Measurements from ENCODE around the gene GNG2.

The GNG2 gene

GRCh38 chr14:51998348-51998747 lies 137.9 kb downstream of the GNG2 start:
- DNase-seq (ENCODE audit: low read depth) = no peak

- no peak for DNase-seq (ENCODE audit: low read depth)
These were observed 138.7 kb downstream of the GNG2 start for GRCh38 chr14:51999084-51999483.

GRCh38 chr14:52000019-52000582 lies 139.7 kb downstream of the GNG2 start:
- no peak for DNase-seq (ENCODE audit: low read depth)

GRCh38 chr14:52000696-52001095 lies 140.3 kb downstream of the GNG2 start:
- DNase-seq (ENCODE audit: low read depth) = no peak

GRCh38 chr14:52002542-52002941 lies 142.1 kb downstream of the GNG2 start:
- no peak for DNase-seq (ENCODE audit: low read depth)

DNA sequence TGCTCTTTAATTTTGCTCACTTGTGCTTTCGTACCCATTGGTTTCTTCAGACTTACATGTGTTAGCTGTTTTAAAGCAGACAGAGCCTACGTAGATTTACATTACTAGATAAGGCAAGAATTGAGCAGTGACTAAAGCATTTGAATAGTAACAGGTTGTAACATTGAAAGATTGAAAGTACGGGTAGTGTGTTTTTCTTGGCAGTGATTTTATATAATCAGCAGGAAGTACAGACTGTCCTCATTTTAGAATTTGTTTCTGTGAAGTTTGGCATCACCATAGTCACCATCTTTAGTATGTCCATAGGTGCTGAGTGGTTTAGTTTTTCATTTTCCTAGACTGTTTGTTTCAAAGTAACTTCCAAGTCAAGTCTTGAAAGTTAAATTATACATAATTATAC lies 142.9 kb downstream of the GNG2 start:
- no peak for DNase-seq (ENCODE audit: low read depth)

DNA sequence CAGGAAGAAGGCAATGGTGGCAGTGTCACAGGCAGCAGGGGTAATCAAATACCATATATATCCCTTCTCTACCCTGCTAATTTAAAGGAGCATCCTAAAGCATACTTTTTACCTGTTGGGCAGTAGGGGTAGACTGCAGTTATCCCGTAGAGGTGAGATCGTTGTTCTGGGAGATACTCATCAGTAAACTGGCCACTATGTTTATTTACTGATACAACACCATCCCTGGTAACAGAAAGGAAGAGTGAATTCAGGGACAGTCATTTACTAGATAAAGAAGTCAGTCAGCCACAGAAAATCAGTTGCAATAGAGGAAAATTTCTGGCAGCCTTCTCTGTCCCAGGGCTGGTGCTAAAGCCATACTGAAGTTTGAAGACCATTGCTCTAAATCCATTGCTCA lies 145.2 kb downstream of the GNG2 start:
- DNase-seq (ENCODE audit: low read depth) = no peak

DNA sequence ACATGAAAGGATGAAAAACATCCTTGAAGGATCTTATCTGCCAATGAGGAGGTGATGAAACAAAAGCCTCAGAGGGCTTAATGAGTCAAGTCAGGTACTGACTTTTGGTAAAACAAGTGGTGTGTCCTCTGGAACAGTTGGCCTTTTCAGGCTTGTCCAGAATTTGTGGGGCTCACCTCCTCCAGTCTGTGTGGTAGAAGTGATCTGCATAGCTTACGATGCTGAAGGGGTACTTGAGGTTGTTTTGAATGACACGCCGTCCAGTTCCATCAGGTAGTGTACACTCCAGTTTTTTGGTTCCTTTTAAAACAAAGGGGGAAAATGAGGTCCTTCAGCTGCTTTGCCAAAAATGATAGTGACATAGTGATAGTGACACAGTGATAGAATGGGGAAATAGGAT lies 145.9 kb downstream of the GNG2 start:
- no peak for DNase-seq (ENCODE audit: low read depth)

DNA sequence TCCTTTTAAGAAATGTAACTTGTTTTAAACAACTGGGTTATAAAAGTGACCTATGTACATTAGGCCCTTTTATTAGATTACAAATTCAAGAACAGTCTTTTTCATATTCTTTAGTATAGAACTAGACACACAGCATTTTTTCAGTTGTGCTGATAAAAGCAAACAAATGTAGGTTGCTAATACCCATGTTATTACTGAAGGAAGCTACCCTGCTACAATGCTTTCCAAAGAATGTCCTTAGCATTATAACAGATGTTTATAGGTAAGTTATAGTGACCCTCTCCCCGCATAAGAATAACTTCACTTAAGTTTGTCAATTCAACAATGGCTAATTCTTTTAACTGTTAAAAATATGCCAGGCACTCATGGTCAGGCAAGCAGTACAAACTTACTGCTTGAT lies 146.8 kb downstream of the GNG2 start:
- no peak for DNase-seq (ENCODE audit: low read depth)

- no peak for DNase-seq (ENCODE audit: low read depth)
These were observed 147.2 kb downstream of the GNG2 start for GRCh38 chr14:52007637-52008036.

GRCh38 chr14:52008136-52008535 lies 147.7 kb downstream of the GNG2 start:
- DNase-seq (ENCODE audit: low read depth) = no peak

DNA sequence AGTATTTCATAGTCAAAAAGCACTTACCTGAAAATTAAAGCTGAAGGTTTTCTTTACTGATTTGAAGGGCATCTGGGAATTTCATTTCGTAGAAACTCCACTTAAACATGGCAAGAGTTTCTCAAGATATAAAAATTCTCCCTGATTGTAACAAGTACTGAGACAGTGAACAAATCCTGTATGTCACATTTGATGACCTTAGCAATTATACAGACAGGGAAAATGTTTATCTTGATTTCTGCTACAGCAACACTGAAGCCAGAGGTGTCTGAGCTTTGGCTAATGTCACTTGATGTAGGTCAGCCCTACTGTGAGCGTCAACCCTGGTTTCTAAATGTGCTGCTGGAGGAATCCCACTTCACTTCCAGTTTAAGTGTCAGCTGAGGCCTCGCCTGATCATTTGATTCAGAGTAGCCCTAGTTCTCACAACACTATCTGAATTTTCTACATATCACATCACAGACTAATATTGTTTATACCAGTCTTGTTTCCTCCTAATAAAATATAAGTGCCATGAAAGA lies 149.8 kb downstream of the GNG2 start:
- DNase-seq (ENCODE audit: low read depth) = no peak

DNA sequence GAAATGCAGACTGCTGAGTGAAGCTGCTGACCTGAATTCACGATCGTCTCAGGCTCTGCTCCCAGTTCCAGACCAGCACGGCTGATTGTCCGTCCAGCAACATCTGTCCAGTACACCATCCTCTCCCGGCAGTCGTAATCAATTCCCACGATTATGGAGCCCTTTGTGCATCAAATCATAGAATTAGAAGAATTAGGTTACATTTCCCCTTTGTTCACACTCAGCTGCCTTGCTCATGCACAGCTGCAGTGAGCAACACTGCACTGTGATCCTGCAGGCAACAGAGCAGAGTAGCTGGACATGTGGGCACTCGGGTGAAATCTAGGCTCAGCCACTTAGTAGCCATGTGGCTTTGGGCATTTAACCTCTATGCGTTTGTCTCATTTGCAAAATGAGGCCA lies 151.1 kb downstream of the GNG2 start:
- DNase-seq (ENCODE audit: low read depth) = no peak

DNA sequence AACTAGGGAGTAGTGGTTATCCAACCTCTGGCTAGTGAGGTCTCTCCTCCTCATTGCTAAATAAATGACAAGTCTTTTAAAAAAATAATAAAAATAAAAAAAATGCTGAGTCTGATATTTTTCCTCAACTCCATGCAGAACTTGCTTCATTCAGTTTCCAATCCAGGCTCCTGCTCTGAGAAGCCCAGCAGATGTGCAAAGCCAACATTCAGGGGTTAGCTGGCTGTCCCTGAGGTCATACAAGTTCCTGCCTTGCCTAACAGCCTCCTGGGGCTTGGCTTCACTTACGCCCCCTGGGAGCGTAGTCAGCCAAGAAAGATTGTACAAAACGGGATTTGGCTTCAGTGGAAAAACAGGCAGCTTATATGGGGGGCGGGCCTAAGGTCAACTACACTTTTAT lies 152.2 kb downstream of the GNG2 start:
- DNase-seq (ENCODE audit: low read depth) = no peak

DNA sequence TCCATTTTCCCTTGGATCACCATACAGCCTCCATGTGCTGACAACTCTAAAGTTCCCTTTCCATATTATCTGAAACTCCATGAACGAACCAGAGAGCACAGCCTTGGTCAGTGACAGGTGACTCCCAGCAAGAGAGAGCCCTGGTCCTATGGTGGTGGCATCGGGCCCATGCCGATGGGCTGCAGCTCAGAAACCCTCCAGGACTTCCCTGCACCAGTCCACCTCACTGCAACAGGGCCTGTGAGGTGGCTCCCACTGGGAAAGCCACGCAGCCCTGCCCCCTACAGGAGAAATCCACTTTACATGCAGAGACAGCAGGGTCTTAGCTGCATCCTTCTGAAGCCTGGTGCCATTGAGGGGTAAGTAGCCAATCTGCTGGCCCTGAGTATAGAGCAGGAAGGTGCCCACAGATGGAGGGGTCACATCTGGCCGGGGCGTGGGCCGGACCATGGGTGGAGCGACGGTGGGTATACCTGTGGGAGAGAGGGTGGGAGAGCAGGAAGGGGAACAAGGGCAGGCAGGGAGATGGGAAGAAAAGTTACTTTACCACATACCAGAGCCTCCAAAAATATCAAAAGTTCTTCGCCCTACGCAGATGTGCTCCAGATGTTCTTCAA lies 153.7 kb downstream of the GNG2 start:
- no peak for DNase-seq (ENCODE audit: low read depth)

DNA sequence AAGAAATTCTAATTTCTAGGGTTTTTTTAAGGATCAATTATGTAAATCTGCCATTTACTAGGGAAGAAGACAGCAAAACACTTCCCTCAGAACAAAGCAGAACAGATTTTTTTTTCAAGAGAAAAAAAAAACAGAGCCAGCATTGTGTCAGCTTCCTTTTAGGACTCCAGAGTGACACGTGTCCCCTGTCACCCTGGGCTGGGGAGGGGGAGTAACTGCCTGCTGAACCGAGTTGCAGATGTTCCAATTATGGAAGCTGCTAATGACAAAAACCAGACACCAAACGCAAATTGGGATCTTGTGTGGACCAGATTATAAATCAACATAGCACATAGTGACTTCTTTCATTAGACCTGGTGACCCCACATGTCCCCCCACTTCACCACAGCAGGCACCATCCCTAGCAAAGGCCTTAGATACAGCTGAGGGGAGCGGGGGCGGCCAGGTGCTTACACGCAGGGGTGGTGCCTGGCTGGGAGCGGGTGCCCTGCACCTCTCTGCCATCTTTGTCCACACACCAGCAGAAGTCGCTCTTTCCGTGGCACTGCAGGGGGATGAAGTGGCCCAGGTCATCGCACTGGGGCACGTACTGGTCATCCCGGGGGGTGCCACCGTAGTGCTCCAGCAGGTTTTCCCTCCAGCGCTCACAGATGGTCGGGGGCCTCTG lies 154.3 kb downstream of the GNG2 start:
- DNase-seq (ENCODE audit: low read depth) = no peak

DNA sequence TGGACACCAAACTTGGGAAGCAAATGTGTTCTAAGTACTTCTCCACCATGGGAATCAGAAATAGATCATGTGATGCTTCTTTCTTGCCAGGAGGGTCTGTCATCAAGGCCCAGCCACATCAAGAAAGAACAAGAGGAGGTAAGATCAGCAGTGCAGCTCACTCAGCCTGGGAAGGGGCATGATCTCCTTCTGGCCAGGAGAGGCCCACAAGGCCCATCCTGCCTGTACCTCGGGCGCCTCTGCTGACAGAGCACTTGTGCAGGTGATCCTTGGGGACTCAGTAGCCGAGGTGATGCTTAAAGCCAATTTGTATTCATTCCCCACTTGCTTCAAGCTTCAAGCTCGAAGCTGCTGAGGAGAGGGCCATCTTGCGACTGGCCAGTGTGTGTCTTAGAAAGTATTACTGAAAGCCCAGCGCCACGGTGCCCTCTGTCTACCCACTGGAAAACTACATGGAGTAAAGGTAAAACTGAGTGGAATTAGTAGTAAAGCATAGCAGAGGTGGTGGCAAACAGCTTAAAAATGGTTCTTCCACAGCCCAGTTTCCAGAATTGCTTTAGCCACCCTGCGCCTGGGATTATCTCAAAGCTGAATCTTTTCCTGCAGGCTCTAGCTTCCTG lies 155.1 kb downstream of the GNG2 start:
- DNase-seq (ENCODE audit: low read depth) = no peak

DNA sequence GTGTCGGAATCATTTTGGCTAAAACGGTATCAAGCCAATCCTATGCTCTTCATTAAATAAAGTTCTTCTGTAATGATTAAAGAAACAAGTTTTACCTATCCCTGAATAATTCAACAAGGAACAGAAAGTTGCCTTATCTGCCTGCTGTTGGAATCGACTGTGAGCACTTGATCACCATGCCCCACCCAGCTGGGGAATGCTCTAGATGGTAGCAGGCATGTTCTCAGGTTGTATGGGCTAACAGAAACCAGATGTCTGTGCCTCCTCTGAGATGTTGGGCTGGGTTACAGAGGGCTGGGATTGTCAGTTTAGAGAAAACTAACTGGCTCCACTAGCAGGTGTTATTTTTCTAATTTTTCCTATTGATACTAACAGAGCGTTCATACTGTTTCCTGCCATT lies 157.8 kb downstream of the GNG2 start:
- no peak for DNase-seq (ENCODE audit: low read depth)

DNA sequence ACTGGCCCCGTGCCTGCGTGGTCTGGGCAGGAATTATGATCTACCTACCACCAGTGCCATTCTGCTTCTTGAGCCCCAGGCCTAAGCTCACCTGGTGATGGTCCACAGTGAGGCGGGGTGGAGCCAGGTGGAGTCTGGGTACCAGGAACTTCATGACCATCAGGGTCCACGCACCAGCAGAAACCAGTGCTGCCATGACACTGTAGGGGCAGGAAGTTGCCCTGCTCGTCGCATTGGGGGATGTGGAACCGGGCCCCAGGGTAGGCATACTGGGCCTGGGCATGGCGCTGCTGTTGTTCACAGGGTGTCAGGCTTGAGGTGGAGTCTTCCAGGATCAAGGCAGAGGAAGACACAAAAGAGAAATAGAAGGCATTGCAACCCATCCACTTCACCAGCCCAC lies 158.6 kb downstream of the GNG2 start:
- DNase-seq (ENCODE audit: low read depth) = no peak

Measured in stimulated activated CD8-positive, alpha-beta memory T cell treated with anti-CD3 and anti-CD28 coated beads, Interleukin-4, amount 100 ng/mL, for 24 hours (primary cell).